CMK (cell line): ENCODE measurements around the gene TEX19.

Experiments
- DNase-seq: peaks from one replicate; pipeline ENCODE4 v3.0.0-alpha.2; 2010; ENCODE audit warnings: low read depth

TEX19 gene

GRCh38 chr17:82321947-82322466, 37.0 kb upstream of the TEX19 start:
- no peak for DNase-seq

GRCh38 chr17:82322526-82323453, 36.3 kb upstream of the TEX19 start:
- DNase-seq: no peak

- DNase-seq: peak; percentile 80
Measured at GRCh38 chr17:82323514-82324234, 35.4 kb upstream of the TEX19 start.

- DNase-seq: no peak
Measured at GRCh38 chr17:82324566-82325285, 34.3 kb upstream of the TEX19 start.

- no peak for DNase-seq
Measured at GRCh38 chr17:82325286-82326180, 33.5 kb upstream of the TEX19 start.

- DNase-seq: no peak
Measured at GRCh38 chr17:82327289-82327688, 31.8 kb upstream of the TEX19 start.

- DNase-seq: no peak
Measured at GRCh38 chr17:82327757-82328140, 31.3 kb upstream of the TEX19 start.

GRCh38 chr17:82328141-82328993, 30.7 kb upstream of the TEX19 start:
- DNase-seq: no peak

- DNase-seq: no peak
Measured at GRCh38 chr17:82328994-82329507, 30.0 kb upstream of the TEX19 start.

GRCh38 chr17:82329683-82330321, 29.2 kb upstream of the TEX19 start:
- no peak for DNase-seq

- no peak for DNase-seq
Measured at GRCh38 chr17:82330322-82331239, 28.5 kb upstream of the TEX19 start.

- no peak for DNase-seq
Measured at GRCh38 chr17:82331345-82331939, 27.6 kb upstream of the TEX19 start.

GRCh38 chr17:82332669-82333278, 26.3 kb upstream of the TEX19 start:
- no peak for DNase-seq

GRCh38 chr17:82333279-82334171, 25.5 kb upstream of the TEX19 start, which contains the start of gene SECTM1:
SECTM1 (minus strand) TSS chr17:82333766; CDS start chr17:82327240, 6,526 bp downstream.
- no peak for DNase-seq

- DNase-seq: no peak
Measured at GRCh38 chr17:82334204-82334621, 24.8 kb upstream of the TEX19 start.

- no peak for DNase-seq
Measured at GRCh38 chr17:82334622-82335394, 24.2 kb upstream of the TEX19 start.
